ENCODE results near the gene ZNF592. TPM values are rescaled to one million over a fixed set of nuclear protein-coding genes. Genes with fewer than 3 reads are reported as not detected.

The ZNF592 gene
- total and polyA plus RNA-seq, 2 donors (not counting 3 experiments of a cell fraction or from before 2014, with no cell fraction given) = 12.3 to 21.1 TPM

- Histone ChIP-seq H3K79me2 (ENCODE audit: control insufficient read depth, insufficient read depth, low read length) (peaks cover 92% of the 10 kb centered on the region), H3K4me2 (ENCODE audit: insufficient read depth, low read length) (no peak overlapping the region), H3K9ac (replicated peaks; ENCODE audit: extremely low read depth, insufficient read depth, low read length) (no peak overlapping the region), H4K20me1 (replicated peaks; ENCODE audit: control insufficient read depth, extremely low read depth, insufficient read depth, low read length) (peaks cover 6% of the 10 kb centered on the region), H3K27me3 (ENCODE audit: control insufficient read depth in 2 of 2, insufficient read depth in 2 of 2, low read length in 2 of 2) (no peaks in the 10 kb centered on the region), H3K4me3 (replicated peaks in 1 of 3; ENCODE audit: insufficient read depth in 1 of 3, low read depth in 1 of 3, low read length in 3 of 3) (no peak overlapping the region), H3K9me3 (replicated peaks; ENCODE audit: control insufficient read depth, insufficient read depth, low read length) (no peaks in the 10 kb centered on the region), H3K36me3 (ENCODE audit: control insufficient read depth in 2 of 2, extremely low read depth in 1 of 2, insufficient read depth in 2 of 2, low read length in 2 of 2) (no peaks in the 10 kb centered on the region), H2AFZ (ENCODE audit: low read depth, low read length) (no peak overlapping the region), H3K27ac (ENCODE audit: insufficient read depth, low read depth, low read length) (no peak overlapping the region), H3K4me1 (ENCODE audit: control insufficient read depth, extremely low read depth, insufficient read depth, low read length) (no peaks in the 10 kb centered on the region), H3K9me1 (replicated peaks; ENCODE audit: control insufficient read depth, extremely low read depth, insufficient read depth, low read length) (no peaks in the 10 kb centered on the region)
- ChIA-PET POLR2A (no interaction called here), CTCF (interaction anchor here (0.8 to 1.5 kb wide), 4 partner anchors 11 to 28 kb away, joined by 3 to 4 read pairs (median 3); partner anchors contain the start of gene SEC11A)
- DNase-seq (ENCODE audit: low read depth, low spot score) (peak; percentile 47), FAIRE-seq (no peak)
- intact Hi-C loops (cut with micrococcal nuclease) = no loop called here
- dilution Hi-C loops (cut with MboI; ENCODE audit: extremely low pct_ligation_motif_present, low sequenced_read_pairs) = no loop called here
- BruUV-seq (replicated peaks) = no TSS peak
- TF ChIP-seq EZH2 (IDR thresholded peaks at IDR 0.05; ENCODE audit: borderline replicate concordance, low read depth, low read length, severe bottlenecking) = no peak
- TF ChIP-seq GATA2 (IDR thresholded peaks at IDR 0.05; ENCODE audit: insufficient read depth, insufficient read length, low read depth, low read length) = no peak
- no peak for TF ChIP-seq MYC (IDR thresholded peaks at IDR 0.05; ENCODE audit: low read depth, low read length)
- no peak for TF ChIP-seq MAX (IDR thresholded peaks at IDR 0.05; ENCODE audit: insufficient read depth, insufficient read length)
- TF ChIP-seq FOS (IDR thresholded peaks at IDR 0.05; ENCODE audit: borderline replicate concordance, insufficient read depth, low read length) = no peak
- no peak for TF ChIP-seq JUN (IDR thresholded peaks at IDR 0.05; ENCODE audit: borderline replicate concordance, insufficient read depth, insufficient read length, low read depth)
- no peak for TF ChIP-seq POLR2AphosphoS5 (IDR thresholded peaks at IDR 0.05; ENCODE audit: insufficient read depth, low read depth, low read length)
- no peak for TF ChIP-seq CTCF (IDR thresholded peaks at IDR 0.05; ENCODE audit: extremely low read depth in 1 of 2, insufficient read depth in 1 of 2, low read depth in 1 of 2, low read length in 2 of 2)
- TF ChIP-seq POLR2A (IDR thresholded peaks at IDR 0.05; ENCODE audit: low read depth, low read length) = no peak
These were observed 45.4 kb upstream of the ZNF592 start for GRCh38 chr15:84702961-84703482.
